HepG2 (cell line): ENCODE data around the gene TACC3. TPM values are rescaled to one million over a fixed set of nuclear protein-coding genes. Genes with fewer than 3 reads are reported as not detected.

Experiments
- CBX2 ChIP-seq, 2 experiments: fragments of 200-600 bp in 1 of 2; sonication (generic); formaldehyde crosslinking in 1 of 2; IDR thresholded peaks; 2 replicates each; pipeline versions ENCODE4 v1.7.0 to v1.8.1; 2018 to 2022; ENCODE audit warnings: low read depth in 2 of 2, low read length in 1 of 2, mild to moderate bottlenecking in 1 of 2, missing genetic modification reagents in 1 of 2
- CREB3 ChIP-seq: sonication (generic); formaldehyde crosslinking; IDR thresholded peaks from 2 replicates; pipeline ENCODE4 v1.5.0; 2020; ENCODE audit warnings: missing genetic modification reagents
- HMGXB3 ChIP-seq: sonication (generic); formaldehyde crosslinking; IDR thresholded peaks from 2 replicates; pipeline ENCODE4 v1.4.0; 2020; ENCODE audit warnings: missing genetic modification reagents, borderline replicate concordance
- NFAT5 ChIP-seq: sonication (generic); formaldehyde crosslinking; IDR thresholded peaks from 2 replicates; pipeline ENCODE4 v1.4.0; 2020; ENCODE audit warnings: missing genetic modification reagents
- NR3C1 ChIP-seq: sonication (generic); formaldehyde crosslinking; IDR thresholded peaks from 2 replicates; pipeline ENCODE4 v1.4.0; 2020; ENCODE audit warnings: missing genetic modification reagents
- SIN3A ChIP-seq: IDR thresholded peaks from 2 replicates; pipeline ENCODE4 v1.6.1; 2011; ENCODE audit warnings: low read depth, mild to moderate bottlenecking, control low read depth, low read length, borderline replicate concordance
- ZFP1 ChIP-seq: IDR thresholded peaks from 2 replicates; pipeline ENCODE4 v1.6.1; 2016
- ZNF317 ChIP-seq: sonication (generic); formaldehyde crosslinking; IDR thresholded peaks from 2 replicates; pipeline ENCODE4 v1.5.0; 2020; ENCODE audit warnings: mild to moderate bottlenecking, missing genetic modification reagents
- ZNF543 ChIP-seq: sonication (generic); formaldehyde crosslinking; IDR thresholded peaks from 2 replicates; pipeline ENCODE4 v1.4.0; 2020; ENCODE audit warnings: mild to moderate bottlenecking, missing genetic modification reagents
- ZNF597 ChIP-seq: sonication (generic); formaldehyde crosslinking; IDR thresholded peaks from 2 replicates; pipeline ENCODE4 v1.5.0; 2020; ENCODE audit warnings: missing genetic modification reagents
- ZNF678 ChIP-seq: sonication (generic); formaldehyde crosslinking; IDR thresholded peaks from 2 replicates; pipeline ENCODE4 v1.4.0; 2020; ENCODE audit warnings: mild to moderate bottlenecking, missing genetic modification reagents
- ZNF749 ChIP-seq: sonication (generic); formaldehyde crosslinking; IDR thresholded peaks from 2 replicates; pipeline ENCODE4 v1.8.0; 2022; ENCODE audit warnings: mild to moderate bottlenecking, missing genetic modification reagents, moderate library complexity, borderline replicate concordance
- polyA plus RNA-seq, 8 experiments: library from polyadenylated mRNA; depleted of rRNA in 3 of 8; stranded (reverse) in 7 of 8; unstranded in 1 of 8; fragments of >200 nt; fragmentation: Illumina TruSeq in 4 of 8; extraction: Trizol in 4 of 8; gene quantifications; 2 replicates each; pipeline versions ENCODE4 v1.2.1 to v1.2.3, GENCODE V29; 2011 to 2016; ENCODE audit warnings: low read depth in 4 of 8, missing spikeins in 1 of 8, mixed read lengths in 1 of 8; ENCODE audit not compliant: insufficient read depth in 1 of 8
- total RNA-seq, 5 experiments: library from RNA; depleted of rRNA; stranded (reverse); fragments of >200 nt; fragmentation: Illumina TruSeq; extraction: Trizol; gene quantifications; 2 replicates each; pipeline ENCODE4 v1.2.3, GENCODE V29; 2016; ENCODE audit warnings: low read depth in 1 of 5

The TACC3 gene
- total and polyA plus RNA-seq, 2 of the 13 experiments (the other 11 are each of a cell fraction or from before 2014, with no cell fraction given): 20.3 to 21.2 TPM

- TF ChIP-seq ZNF749 (CRISPR knock-in tag): no peak; the same call in 1 of the 2 replicates
- TF ChIP-seq NR3C1: no peak
- TF ChIP-seq NFAT5 (CRISPR knock-in tag): peak; percentile 61; the same call in 1 of the 2 replicates
- peak; percentile 96 for TF ChIP-seq ZNF543
- no peak for TF ChIP-seq ZFP1 (CRISPR knock-in tag)
- peak; percentile 57; the same call in 1 of the 2 replicates for TF ChIP-seq SIN3A
- no peak for TF ChIP-seq CBX2 (IDR thresholded peaks at IDR 0.05; ENCODE audit: low read depth, low read length)
- TF ChIP-seq CBX2 (CRISPR knock-in tag; IDR thresholded peaks at IDR 0.05; ENCODE audit: low read depth): no peak
- no peak for TF ChIP-seq ZNF597 (CRISPR knock-in tag)
- no peak for TF ChIP-seq CREB3
- no peak for TF ChIP-seq ZNF317
- no peak; the same call in 1 of the 2 replicates for TF ChIP-seq HMGXB3 (CRISPR knock-in tag)
- no peak for TF ChIP-seq ZNF678 (CRISPR knock-in tag)
These were observed 63.7 kb downstream of the TACC3 start (continued) for GRCh38 chr4:1784789-1785591.
